Rectal smooth muscle tissue (tissue), 1 donor: ENCODE results near the gene TEX14.

Experiments used
- H3K27ac ChIP-seq: one replicate; pipeline ENCODE4 v1.7.0; 2013; ENCODE audit warnings: low read depth, low read length, inconsistent platforms
- H3K27me3 ChIP-seq: one replicate; pipeline ENCODE4 v1.7.0; 2013; ENCODE audit warnings: low read length; ENCODE audit not compliant: control insufficient read depth, insufficient read depth
- H3K36me3 ChIP-seq: one replicate; pipeline ENCODE4 v1.7.0; 2013; ENCODE audit warnings: low read length; ENCODE audit not compliant: control insufficient read depth, insufficient read depth
- H3K4me1 ChIP-seq: one replicate; pipeline ENCODE4 v1.7.0; 2013; ENCODE audit warnings: low read length; ENCODE audit not compliant: control insufficient read depth, insufficient read depth
- H3K4me3 ChIP-seq: one replicate; pipeline ENCODE4 v1.7.0; 2013; ENCODE audit warnings: low read length
- H3K9ac ChIP-seq: one replicate; pipeline ENCODE4 v1.7.0; 2013; ENCODE audit warnings: low read length

The TEX14 gene

DNA sequence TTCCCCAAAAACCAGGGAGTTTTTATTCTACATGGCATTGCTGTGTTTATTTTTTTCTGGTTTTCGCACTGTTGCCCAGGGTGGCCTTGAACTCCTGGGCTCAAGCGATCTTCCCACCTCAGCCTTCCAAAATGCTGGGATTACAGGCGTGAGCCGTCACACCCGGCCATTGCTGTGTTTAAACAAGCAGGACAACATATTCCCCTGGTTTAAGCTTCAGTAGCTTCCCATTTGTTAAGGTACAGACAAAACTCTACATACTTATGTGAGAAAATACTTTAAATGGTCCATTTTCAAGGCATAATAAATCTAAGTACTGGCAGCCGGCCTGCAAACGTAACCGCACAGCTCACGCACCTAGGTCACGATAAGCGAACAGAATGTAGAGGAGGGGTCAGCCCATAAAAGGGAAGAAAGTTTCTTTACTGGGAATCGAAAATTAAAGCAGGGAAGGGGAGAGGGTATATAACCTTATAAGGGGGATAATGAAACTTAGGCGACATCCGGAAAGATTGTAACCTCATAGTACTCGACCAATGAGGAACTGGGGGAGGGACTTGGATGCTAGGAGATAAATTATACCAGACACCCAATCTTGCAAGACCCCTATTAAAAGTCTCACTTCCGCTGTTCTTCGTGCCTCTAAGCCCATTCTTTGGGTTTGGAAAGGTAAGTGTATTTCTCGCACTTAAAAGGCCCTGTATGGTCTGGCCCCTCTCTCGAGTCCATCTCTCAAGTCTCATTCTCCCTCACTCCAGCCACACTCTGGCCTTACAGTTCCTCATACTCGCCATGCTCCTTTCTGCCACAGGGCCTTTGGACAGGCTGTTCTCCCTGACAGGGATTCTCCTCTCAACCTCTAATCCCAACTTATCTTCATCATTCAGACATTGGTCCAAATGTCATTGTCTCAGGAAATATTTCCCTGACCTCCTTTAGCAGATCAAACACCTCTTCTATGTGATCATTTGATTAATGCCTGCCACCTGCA, 59.2 kb downstream of the TEX14 start:
- no peaks in the 10 kb centered on the region for H3K36me3 ChIP-seq
- peak overlapping the region; percentile 27 for H3K9ac ChIP-seq
- peak overlapping the region; percentile 89 for H3K27ac ChIP-seq
- H3K27me3 ChIP-seq: no peaks in the 10 kb centered on the region
- peak overlapping the region; percentile 61 for H3K4me3 ChIP-seq
- peaks cover 5% of the 10 kb centered on the region for H3K4me1 ChIP-seq

DNA sequence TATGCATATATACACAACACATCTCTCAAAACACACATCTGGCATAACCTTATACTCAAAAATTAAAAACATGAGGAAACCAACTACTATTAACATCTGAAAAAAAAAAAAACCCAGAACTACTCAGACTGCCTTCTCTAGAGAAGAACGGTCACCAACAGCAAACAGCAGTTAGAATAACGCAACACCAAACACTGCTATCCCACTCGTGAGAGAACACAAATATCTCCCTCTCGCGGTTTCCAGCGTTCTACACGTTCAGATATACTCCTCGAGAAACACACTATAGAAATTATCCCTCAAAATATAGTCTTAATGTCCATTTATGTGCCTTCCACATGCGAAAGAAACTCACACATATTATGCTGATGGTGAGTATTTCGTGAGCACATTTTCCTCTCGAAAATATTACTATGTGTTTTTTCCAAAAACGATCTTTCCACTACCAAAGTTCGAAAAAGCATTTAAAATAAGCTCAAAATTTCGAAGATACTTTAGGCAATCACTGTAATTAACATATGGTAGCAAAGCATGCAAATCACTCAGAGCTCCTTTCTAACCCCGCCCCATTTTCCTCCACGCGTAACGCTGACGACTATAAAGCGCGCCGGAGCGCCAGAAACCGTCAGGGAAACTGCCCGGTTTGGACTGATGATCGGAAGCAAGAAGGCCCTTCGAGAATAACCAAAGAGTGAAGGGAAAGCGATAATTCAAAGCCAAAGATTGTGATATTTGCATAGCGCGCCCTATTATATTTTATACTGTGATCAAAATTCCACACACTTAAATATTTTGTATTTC, 60.1 kb downstream of the TEX14 start:
- Histone ChIP-seq H3K4me1 (peaks cover 5% of the 10 kb centered on the region), H3K4me3 (peak overlapping the region; percentile 61), H3K9ac (peak overlapping the region; percentile 27), H3K27me3 (no peaks in the 10 kb centered on the region), H3K27ac (peak overlapping the region; percentile 89), H3K36me3 (no peaks in the 10 kb centered on the region)

DNA sequence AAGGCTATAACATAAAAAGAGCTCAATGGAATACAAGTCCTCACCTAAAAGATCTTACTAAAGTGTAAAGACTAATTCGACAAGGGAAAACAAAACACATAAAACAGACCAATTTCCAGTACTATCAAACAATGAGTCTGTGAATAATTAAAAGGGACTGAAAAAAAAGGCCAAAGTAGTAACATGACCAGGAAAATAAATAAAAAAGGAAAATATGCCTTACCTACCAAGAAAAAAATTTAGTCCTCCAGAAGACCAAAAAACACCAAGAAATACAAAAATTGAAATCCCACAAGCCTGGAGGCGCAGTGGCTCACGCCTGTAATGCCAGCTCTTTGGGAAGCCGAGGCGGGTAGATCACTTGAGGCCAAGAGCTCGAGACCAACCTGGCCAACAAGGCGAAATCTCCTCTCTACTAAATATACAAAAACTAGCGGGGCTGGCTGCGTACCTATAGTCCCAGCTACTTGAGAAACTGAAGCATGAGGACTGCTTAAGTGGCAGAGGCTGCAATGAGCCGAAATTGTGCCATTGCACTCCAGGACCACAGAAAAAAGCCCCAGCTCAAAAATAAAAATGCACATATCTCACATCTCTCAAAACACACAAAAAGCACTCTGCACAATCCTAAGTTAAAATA, 60.8 kb downstream of the TEX14 start:
- Histone ChIP-seq H3K9ac (no peak overlapping the region), H3K4me3 (peak overlapping the region; percentile 61), H3K36me3 (no peaks in the 10 kb centered on the region)

DNA sequence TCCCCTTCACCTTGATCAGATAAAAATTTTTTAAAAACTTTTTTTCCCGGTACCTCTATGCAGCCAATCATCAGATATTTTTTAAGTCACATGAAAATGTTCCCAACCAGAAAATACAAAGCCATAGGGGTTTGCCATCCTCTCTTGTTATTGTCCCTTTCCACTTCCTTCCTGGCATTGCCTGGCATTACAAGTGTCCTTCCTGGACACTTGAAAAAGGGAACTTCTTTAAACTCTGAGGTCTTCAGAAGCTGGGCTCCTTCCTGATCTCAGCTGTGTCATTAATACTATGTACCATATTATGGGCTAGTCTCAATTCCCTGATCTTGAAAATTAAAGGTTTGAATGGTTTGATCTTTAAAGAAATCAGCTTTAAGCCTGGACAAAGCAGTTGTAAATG, 64.9 kb downstream of the TEX14 start:
- no peaks in the 10 kb centered on the region for H3K27me3 ChIP-seq
- no peaks in the 10 kb centered on the region for H3K36me3 ChIP-seq
- no peak overlapping the region for H3K9ac ChIP-seq
- H3K4me3 ChIP-seq: no peak overlapping the region
- peaks cover 2% of the 10 kb centered on the region for H3K4me1 ChIP-seq
- H3K27ac ChIP-seq: no peak overlapping the region

More for the DNA sequence above, 60.8 kb downstream of the TEX14 start:
- H3K27ac ChIP-seq: peak overlapping the region; percentile 89
- peaks cover 5% of the 10 kb centered on the region for H3K4me1 ChIP-seq
- H3K27me3 ChIP-seq: no peaks in the 10 kb centered on the region

DNA sequence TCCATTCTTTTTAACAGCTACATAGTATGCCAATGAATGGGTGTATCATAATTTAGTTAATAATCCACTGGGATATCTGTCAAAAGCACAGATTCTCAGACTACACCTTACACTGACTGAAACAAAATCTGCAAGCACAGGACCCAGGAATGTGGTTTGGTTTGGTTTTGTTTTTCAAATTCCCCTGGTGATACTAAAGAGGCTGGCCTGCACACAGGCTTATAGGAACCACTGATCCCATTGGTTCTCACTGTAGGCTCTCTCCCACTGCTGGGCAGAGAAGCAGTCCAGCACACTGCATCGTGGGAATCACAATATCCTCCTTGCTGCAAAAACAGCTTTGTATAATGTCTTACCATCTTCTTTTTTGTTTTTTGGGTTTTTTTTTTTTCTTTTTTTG, 67.1 kb downstream of the TEX14 start:
- H3K9ac ChIP-seq: no peak overlapping the region
- H3K27me3 ChIP-seq: no peaks in the 10 kb centered on the region
- no peaks in the 10 kb centered on the region for H3K36me3 ChIP-seq
- no peak overlapping the region for H3K27ac ChIP-seq
- no peaks in the 10 kb centered on the region for H3K4me1 ChIP-seq
- no peak overlapping the region for H3K4me3 ChIP-seq

DNA sequence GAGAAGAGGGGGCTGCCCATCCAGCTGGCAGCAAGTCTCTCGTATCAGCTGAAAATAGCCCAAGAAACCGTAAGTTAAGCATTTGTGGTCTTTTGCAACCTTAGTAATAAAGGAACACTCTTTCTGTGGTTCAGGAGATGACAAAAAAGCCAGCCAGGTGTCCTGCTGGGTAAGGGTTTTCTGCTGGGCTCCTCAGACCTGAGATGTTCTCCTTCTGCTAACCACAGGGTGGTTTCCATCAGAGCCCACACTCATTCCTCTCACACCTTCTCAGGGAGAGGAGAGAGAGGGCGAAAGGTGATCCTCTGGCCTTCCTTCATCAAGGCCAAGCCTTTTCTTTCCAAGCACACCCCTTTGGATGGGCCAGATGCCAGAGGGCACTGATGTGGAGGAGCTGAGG, 70.7 kb downstream of the TEX14 start:
- H3K27ac ChIP-seq: no peak overlapping the region
- no peaks in the 10 kb centered on the region for H3K4me1 ChIP-seq
- H3K9ac ChIP-seq: no peak overlapping the region
- H3K36me3 ChIP-seq: no peaks in the 10 kb centered on the region
- H3K4me3 ChIP-seq: no peak overlapping the region
- no peaks in the 10 kb centered on the region for H3K27me3 ChIP-seq

DNA sequence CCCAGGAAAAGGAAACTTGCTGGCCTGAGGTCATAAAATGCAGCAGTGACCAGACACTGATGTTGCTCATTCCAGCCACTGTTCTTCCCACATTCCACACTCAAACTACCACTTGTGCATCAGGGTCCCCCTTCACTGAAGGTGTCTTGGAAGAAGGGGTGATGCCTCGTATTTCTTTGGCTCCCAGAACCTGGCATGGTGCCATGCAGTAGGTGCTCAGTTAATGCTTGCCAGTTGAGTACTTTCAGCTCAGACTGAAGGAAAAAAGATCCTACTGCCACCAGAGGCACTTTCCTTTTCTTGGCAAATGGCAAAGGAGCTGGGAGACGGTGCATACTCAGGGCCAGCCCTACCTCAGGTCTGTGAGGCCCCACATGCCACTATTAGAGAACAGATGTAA, 73.5 kb downstream of the TEX14 start:
- Histone ChIP-seq H3K9ac (no peak overlapping the region), H3K36me3 (no peaks in the 10 kb centered on the region), H3K4me3 (no peak overlapping the region), H3K27ac (no peak overlapping the region), H3K4me1 (no peaks in the 10 kb centered on the region), H3K27me3 (no peaks in the 10 kb centered on the region)

DNA sequence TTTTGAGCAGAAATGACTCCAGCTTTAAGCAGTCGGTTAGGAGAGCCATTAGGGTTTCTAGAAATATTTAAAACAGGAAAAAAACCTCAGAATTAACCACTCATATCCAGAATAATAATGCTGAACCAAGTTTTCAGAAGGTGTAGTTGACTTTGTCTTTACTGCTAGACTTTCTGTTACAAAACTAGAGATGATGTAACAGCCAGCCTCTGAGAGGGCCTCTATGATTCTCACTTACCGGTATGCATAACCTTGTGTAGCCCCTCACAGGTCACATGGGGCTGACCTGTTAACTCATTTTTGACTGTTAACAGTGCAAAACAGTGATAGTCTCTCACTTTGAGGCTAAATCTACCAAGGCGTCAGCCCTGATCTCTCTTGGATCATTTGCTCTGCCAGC, 74.3 kb downstream of the TEX14 start:
- Histone ChIP-seq H3K36me3 (no peaks in the 10 kb centered on the region), H3K27ac (no peak overlapping the region), H3K27me3 (no peaks in the 10 kb centered on the region), H3K9ac (no peak overlapping the region), H3K4me1 (no peaks in the 10 kb centered on the region), H3K4me3 (no peak overlapping the region)

DNA sequence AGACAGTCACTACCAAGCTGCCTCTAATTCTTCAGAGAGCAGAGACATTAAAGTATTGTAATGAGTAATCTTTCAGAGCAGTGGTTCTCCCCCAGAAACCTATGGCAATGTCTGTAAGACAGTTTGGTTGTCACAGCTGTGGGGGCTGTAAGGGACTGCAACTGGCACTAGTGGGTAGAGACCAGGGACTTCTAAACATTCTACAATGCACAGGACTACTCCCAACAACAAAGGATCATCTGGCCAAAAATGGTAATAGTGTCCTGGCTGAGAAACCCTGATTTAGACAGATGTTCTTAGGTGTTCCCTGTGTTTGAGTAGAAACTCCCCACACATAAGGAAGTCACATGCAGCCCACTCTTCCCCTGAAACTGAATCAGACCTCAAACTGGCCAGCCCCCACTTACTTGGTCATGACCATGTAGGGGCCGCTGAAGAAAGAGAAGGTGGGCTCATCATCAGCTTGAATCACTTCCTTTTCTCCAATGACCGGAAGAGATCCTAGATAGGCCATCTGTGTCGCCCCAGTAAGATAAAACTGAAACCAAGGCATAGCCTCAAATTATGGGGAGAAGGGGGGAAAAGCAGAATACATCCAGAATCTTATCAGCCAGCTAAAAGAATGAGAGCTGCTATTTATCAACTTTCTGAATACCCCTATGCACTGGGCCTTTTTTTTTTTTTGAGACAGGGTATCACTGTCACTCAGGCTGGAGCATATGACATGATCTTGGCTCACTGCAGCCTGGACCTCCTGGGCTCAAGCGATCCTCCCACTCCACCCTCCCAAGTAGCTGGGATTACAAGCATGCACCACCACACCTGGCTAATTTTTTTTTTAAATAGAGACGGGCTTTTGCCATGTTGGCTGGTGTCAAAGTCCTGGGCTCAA, 75.8 kb downstream of the TEX14 start:
- no peaks in the 10 kb centered on the region for H3K36me3 ChIP-seq
- H3K9ac ChIP-seq: no peak overlapping the region
- no peaks in the 10 kb centered on the region for H3K4me1 ChIP-seq
- no peak overlapping the region for H3K4me3 ChIP-seq
- no peak overlapping the region for H3K27ac ChIP-seq
- no peaks in the 10 kb centered on the region for H3K27me3 ChIP-seq

DNA sequence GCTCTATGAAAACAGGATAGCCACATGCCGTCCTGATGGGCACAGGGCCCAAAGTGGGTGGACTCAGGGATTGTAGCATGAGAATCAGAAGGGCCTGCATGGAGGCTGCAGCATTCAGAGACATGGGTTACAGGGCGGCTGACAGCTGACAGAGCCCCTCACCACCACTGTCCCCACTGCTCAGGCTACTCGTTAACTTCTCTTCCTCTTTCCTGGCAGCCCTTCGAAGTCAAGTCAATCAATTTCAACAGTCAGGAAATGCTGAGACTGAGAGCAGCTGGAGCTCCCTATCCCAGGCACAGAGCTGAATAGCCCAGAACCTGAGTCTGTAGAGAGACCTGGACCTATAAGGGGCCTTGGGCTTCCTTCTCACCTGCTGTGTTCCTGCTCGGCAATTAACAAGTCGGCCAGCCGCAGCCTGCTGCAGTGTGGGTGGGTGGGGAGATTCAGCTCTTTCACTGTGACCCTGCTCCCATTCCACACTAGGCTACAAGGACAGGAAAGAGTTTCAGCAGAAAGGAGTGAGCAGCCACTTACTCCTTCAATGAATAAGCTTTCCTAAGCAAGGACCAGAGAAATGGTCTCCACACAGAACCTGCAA, 76.9 kb downstream of the TEX14 start:
- Histone ChIP-seq H3K4me1 (no peaks in the 10 kb centered on the region), H3K36me3 (no peaks in the 10 kb centered on the region), H3K4me3 (no peak overlapping the region), H3K27me3 (no peaks in the 10 kb centered on the region), H3K27ac (no peak overlapping the region), H3K9ac (no peak overlapping the region)

DNA sequence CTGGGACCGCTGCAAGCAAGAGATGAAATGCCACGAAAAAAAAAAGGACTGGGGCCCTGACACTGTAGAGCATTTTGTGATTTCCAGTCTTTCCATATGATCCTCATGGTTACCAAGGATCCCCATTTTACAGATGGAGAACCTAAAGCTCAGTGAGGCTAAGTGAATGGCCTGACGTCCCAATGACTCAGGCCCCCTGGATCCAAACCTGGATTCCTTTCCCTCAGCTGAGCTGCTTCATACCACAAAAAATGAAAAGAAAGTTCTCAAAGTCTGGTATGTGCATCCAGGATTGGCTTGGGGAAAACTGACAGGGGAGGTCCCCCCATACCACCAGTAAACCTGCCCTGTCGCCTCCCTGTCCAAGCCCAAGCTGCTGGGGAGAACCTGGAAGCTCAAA, 80.5 kb downstream of the TEX14 start:
- Histone ChIP-seq H3K27ac (no peak overlapping the region), H3K27me3 (no peaks in the 10 kb centered on the region), H3K4me1 (no peaks in the 10 kb centered on the region), H3K36me3 (no peaks in the 10 kb centered on the region), H3K4me3 (no peak overlapping the region), H3K9ac (no peak overlapping the region)
